Ishikawa (cell line): ENCODE measurements around the gene RHOT2.

Experiments used
- CEBPB ChIP-seq: IDR thresholded peaks from 2 replicates; pipeline ENCODE4 v1.6.1; 2012
- CREB1 ChIP-seq: IDR thresholded peaks from 2 replicates; pipeline ENCODE4 v1.6.1; 2012; ENCODE audit warnings: low read depth
- EGR1 ChIP-seq: IDR thresholded peaks from 2 replicates; pipeline ENCODE4 v1.6.1; 2012
- EP300 ChIP-seq: IDR thresholded peaks from 2 replicates; pipeline ENCODE4 v1.6.1; 2012; ENCODE audit warnings: borderline replicate concordance
- FOXM1 ChIP-seq: IDR thresholded peaks from 2 replicates; pipeline ENCODE4 v1.6.1; 2012; ENCODE audit warnings: low read depth, borderline replicate concordance
- NFIC ChIP-seq: IDR thresholded peaks from 2 replicates; pipeline ENCODE4 v1.6.1; 2012
- RAD21 ChIP-seq: IDR thresholded peaks from 2 replicates; pipeline ENCODE4 v1.6.1; 2012; ENCODE audit warnings: low read depth
- REST ChIP-seq: IDR thresholded peaks from 2 replicates; pipeline ENCODE4 v1.6.1; 2012; ENCODE audit warnings: low read depth, mild to moderate bottlenecking
- TAF1 ChIP-seq: IDR thresholded peaks from 2 replicates; pipeline ENCODE4 v1.6.1; 2012; ENCODE audit warnings: low read depth, mild to moderate bottlenecking
- TCF12 ChIP-seq: IDR thresholded peaks from 2 replicates; pipeline ENCODE4 v1.6.1; 2012; ENCODE audit warnings: low read depth
- TEAD4 ChIP-seq: IDR thresholded peaks from 2 replicates; pipeline ENCODE4 v1.6.1; 2012
- USF1 ChIP-seq: IDR thresholded peaks from 2 replicates; pipeline ENCODE4 v1.6.1; 2012
- YY1 ChIP-seq: IDR thresholded peaks from 2 replicates; pipeline ENCODE4 v1.6.1; 2012; ENCODE audit warnings: low read depth
- ZBTB7A ChIP-seq: IDR thresholded peaks from 2 replicates; pipeline ENCODE4 v1.6.1; 2012; ENCODE audit warnings: low read depth
- TF ChIP-seq, protein P1 (sequence below): IDR thresholded peaks from 2 replicates; pipeline ENCODE4 v1.6.1; 2012

Gene RHOT2

GRCh38 chr16:720447-720989 is 52.6 kb downstream of the RHOT2 start:
- no peak for TF ChIP-seq EP300
- TF ChIP-seq, protein P1, sequence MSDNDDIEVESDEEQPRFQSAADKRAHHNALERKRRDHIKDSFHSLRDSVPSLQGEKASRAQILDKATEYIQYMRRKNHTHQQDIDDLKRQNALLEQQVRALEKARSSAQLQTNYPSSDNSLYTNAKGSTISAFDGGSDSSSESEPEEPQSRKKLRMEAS = peak; percentile 36; the same call in 1 of the 2 replicates

DNA sequence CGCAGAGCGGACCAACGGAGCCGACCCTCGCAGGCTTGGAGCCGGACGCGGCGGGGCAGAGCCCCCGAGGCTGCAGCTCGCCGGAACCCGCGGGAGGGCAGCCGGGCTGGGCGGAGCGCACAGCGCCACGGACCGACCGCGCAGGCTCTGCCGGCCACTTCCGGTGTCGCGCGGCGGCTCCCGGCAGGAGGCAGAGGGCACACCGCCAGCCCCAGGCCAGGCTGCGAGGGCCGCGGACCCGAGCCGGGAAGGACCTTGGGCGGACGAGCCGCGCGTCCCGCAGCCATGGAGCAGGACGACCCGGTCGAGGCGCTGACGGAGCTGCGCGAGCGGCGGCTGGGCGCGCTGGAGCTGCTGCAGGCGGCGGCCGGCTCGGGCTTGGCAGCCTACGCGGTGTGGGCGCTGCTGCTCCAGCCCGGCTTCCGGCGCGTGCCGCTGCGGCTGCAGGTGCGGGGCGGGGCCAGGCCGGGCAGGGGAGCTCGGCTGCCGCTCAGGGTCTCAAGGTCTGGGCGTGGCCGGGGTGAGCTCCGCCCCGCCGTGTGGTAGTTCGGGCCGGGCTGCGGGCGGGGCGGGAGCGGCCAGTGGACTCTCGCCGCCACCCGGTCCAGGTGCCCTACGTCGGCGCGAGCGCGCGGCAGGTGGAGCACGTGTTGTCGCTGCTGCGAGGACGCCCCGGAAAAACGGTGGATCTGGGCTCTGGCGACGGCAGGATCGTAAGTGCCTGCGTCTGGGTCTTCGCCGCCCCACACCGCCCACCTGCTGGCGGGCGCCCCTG is 53.2 kb downstream of the RHOT2 start, which contains the start of gene ANTKMT:
Gene ANTKMT (plus strand): TSS at position 157 of the 775 bp plus-strand sequence. CDS start 129 bp downstream, at position 286.
- TF ChIP-seq, protein P1 = peak; percentile 100
- TF ChIP-seq NFIC (peak; percentile 82; the same call in 1 of the 2 replicates), YY1 (0 out of 2 replicates have a peak, but pooled peaks have one; percentile 10), CREB1 (no peak), TAF1 (peak; percentile 25; the same call in 1 of the 2 replicates), CEBPB (no peak), TEAD4 (0 out of 2 replicates have a peak, but pooled peaks have one; percentile 26), USF1 (peak; percentile 49), REST (no peak), ZBTB7A (0 out of 2 replicates have a peak, but pooled peaks have one; percentile 73)

DNA sequence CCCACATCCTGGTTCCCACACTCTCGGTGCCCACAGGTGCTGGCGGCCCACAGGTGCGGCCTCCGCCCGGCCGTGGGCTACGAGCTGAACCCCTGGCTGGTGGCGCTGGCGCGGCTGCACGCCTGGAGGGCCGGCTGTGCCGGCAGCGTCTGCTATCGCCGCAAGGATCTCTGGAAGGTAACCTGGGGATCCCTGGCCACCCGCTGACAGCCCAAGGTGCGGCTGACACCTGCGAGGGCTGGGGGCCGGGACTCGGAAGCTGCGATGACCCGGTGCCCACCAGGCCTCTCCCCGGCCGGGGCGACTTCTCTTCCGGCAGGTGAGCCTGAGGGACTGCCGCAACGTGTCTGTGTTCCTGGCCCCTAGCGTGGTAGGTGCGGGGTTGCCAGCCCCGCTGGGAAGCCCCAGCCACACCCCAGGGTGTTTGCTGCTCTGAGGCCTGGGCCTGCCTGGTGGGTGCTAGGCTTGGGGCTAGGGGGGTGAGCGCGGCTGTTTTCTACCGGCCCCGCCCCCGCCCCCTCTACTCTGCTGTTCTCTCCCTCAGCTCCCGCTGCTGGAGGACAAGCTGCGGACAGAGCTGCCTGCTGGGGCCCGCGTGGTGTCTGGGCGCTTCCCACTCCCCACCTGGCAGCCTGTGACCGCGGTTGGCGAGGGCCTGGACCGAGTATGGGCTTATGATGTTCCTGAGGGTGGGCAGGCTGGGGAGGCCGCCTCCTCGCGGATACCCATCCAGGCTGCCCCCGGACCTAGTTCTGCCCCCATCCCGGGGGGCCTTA is 54.0 kb downstream of the RHOT2 start:
- TF ChIP-seq FOXM1 (no peak), RAD21 (no peak), TEAD4 (no peak), REST (no peak), TCF12 (no peak), EGR1 (no peak), CEBPB (no peak), YY1 (no peak), TAF1 (no peak)
- TF ChIP-seq, protein P1 = no peak

- TF ChIP-seq CEBPB (no peak), NFIC (no peak), EP300 (no peak), TEAD4 (no peak), FOXM1 (no peak)
- TF ChIP-seq, protein P1 = no peak
Observed at GRCh38 chr16:722835-723633, 55.1 kb downstream of the RHOT2 start.

GRCh38 chr16:723695-724094 is 55.8 kb downstream of the RHOT2 start:
- no peak for TF ChIP-seq CEBPB
- TF ChIP-seq, protein P1 = no peak
- no peak for TF ChIP-seq TCF12
- TF ChIP-seq USF1 = no peak
- TF ChIP-seq REST = no peak
- no peak for TF ChIP-seq FOXM1
- no peak for TF ChIP-seq EGR1
- TF ChIP-seq TAF1 = no peak
- no peak for TF ChIP-seq CREB1
- no peak for TF ChIP-seq EP300
- no peak for TF ChIP-seq NFIC
- TF ChIP-seq TEAD4 = no peak
- no peak for TF ChIP-seq YY1
